ENCODE results near the gene PLCH1. TPM values are rescaled to one million over a fixed set of nuclear protein-coding genes. Genes with fewer than 3 reads are reported as not detected.

The PLCH1 gene
- total RNA-seq, 1 experiment from 2014 or later: 3.8 TPM

GRCh38 chr3:155462672-155463071 is 282.2 kb downstream of the PLCH1 start:
- ChIA-PET POLR2A (no interaction called here), RAD21 (ENCODE audit: low non-redundant PET in 1 of 2, low total read pairs in 2 of 2, uncharacterized antibody in 2 of 2, unreplicated experiment in 2 of 2) (no interaction called here), CTCF (no interaction called here)
- BruUV-seq (replicated peaks): no TSS peak
- H3K4me1 ChIP-seq (ENCODE audit: control insufficient read depth in 1 of 2, insufficient read depth in 2 of 2, low read length in 2 of 2): no peaks in the 10 kb centered on the region
- H3K9me2 ChIP-seq (ENCODE audit: insufficient read depth): no peaks in the 10 kb centered on the region
- no peaks in the 10 kb centered on the region for H3K36me3 ChIP-seq (ENCODE audit: control insufficient read depth in 1 of 2, insufficient read depth in 2 of 2, low read length in 2 of 2)
- H3K79me2 ChIP-seq (ENCODE audit: insufficient read depth, low read length): no peaks in the 10 kb centered on the region
- no peak overlapping the region for H3K27ac ChIP-seq (ENCODE audit: low read depth, low read length)
- DNase-seq (ENCODE audit: low read depth, low spot score) (no peak), ATAC-seq (no peak)
- intact Hi-C loops (cut with micrococcal nuclease): no loop called here
- H3K27me3 ChIP-seq (ENCODE audit: insufficient read depth, low read length): no peaks in the 10 kb centered on the region
- TF ChIP-seq JUND (IDR thresholded peaks at IDR 0.05) (no peak), MAX (IDR thresholded peaks at IDR 0.05) (no peak), FOSL1 (IDR thresholded peaks at IDR 0.05; ENCODE audit: low read depth) (no peak), ZBTB33 (IDR thresholded peaks at IDR 0.05; ENCODE audit: extremely low read depth, insufficient replicate concordance, low read length) (no peak), TCF7L2 (IDR thresholded peaks at IDR 0.05; ENCODE audit: borderline replicate concordance, extremely low read depth, insufficient read depth, insufficient read length) (no peak), CBX3 (IDR thresholded peaks at IDR 0.05; ENCODE audit: low read depth) (no peak), ZFX (IDR thresholded peaks at IDR 0.05) (no peak), CTCF (IDR thresholded peaks at IDR 0.05 in 2 of 3, conservative IDR thresholded peaks at IDR 0.05 in 1 of 3; ENCODE audit: borderline replicate concordance in 1 of 3, insufficient read depth in 1 of 3, low read depth in 2 of 3, low read length in 2 of 3) (no peak), SP1 (IDR thresholded peaks at IDR 0.05; ENCODE audit: low read depth) (no peak), SRF (IDR thresholded peaks at IDR 0.05; ENCODE audit: low read depth) (no peak), RAD21 (IDR thresholded peaks at IDR 0.05; ENCODE audit: low read depth) (no peak), EZH2 (IDR thresholded peaks at IDR 0.05) (no peak), POLR2AphosphoS5 (IDR thresholded peaks at IDR 0.05; ENCODE audit: low read depth, low read length) (no peak), EGR1 (IDR thresholded peaks at IDR 0.05; ENCODE audit: low read depth) (no peak), EZH2phosphoT487 (IDR thresholded peaks at IDR 0.05; ENCODE audit: borderline replicate concordance) (no peak), CEBPB (IDR thresholded peaks at IDR 0.05; ENCODE audit: low read depth) (no peak), POLR2A (IDR thresholded peaks at IDR 0.05; ENCODE audit: borderline replicate concordance, extremely low read depth, insufficient read depth, insufficient read length) (no peak)
- H3K4me3 ChIP-seq (replicated peaks in 1 of 2; ENCODE audit: low read depth in 1 of 2, low read length in 2 of 2): no peak overlapping the region
- no peaks in the 10 kb centered on the region for H4K20me1 ChIP-seq (ENCODE audit: insufficient read depth)
- H2AFZ ChIP-seq (ENCODE audit: low read depth, low read length, poor library complexity, severe bottlenecking): no peak overlapping the region
- no peak overlapping the region for H3K4me2 ChIP-seq (ENCODE audit: low read length)
- no peaks in the 10 kb centered on the region for H3K9me3 ChIP-seq (ENCODE audit: control insufficient read depth in 1 of 2, insufficient read depth in 1 of 2, low read depth in 1 of 2, low read length in 2 of 2)
- H3K9ac ChIP-seq (ENCODE audit: low read length): no peak overlapping the region
